Uterus (tissue), 4 donors: ENCODE measurements around the gene BCAN. TPM values are rescaled to one million over a fixed set of nuclear protein-coding genes. Genes with fewer than 3 reads are reported as not detected.
A peak's percentile ranks its signal among the peaks of the same experiment; 100 is the strongest.
"Not testable (repeated sequence)": the region's sequence is repeated elsewhere in the genome, so short reads cannot be mapped to it uniquely, and the experiment has no call there.

Source experiments
- DNase-seq, 2 donors: peaks; one replicate each; pipeline ENCODE4 v3.0.0-alpha.2; 2019 to 2020
- H3K27ac ChIP-seq, 2 donors: fragments of 200-600 bp; sonication (generic); 1 replicate in 1 of 2; 2 replicates in 1 of 2; pipeline ENCODE4 v1.5.1; 2016 to 2018
- H3K27me3 ChIP-seq, 2 donors: fragments of 200-600 bp; sonication (generic); one replicate each; pipeline ENCODE4 v1.5.1; 2018 to 2019; ENCODE audit warnings: control low read depth in 1 of 2
- H3K36me3 ChIP-seq, 2 donors: fragments of 200-600 bp; sonication (generic); one replicate each; pipeline ENCODE4 v1.5.1; 2019; ENCODE audit warnings: control low read depth in 1 of 2
- H3K4me1 ChIP-seq, 2 donors: fragments of 200-600 bp; sonication (generic); one replicate each; pipeline ENCODE4 v1.5.1; 2018 to 2019; ENCODE audit warnings: control low read depth in 1 of 2
- H3K4me3 ChIP-seq, 2 donors: fragments of 200-600 bp; sonication (generic); 1 replicate in 1 of 2; 2 replicates in 1 of 2; pipeline ENCODE4 v1.5.1; 2018 to 2019; ENCODE audit warnings: mild to moderate bottlenecking in 1 of 2
- H3K9me3 ChIP-seq, 2 donors: fragments of 200-600 bp; sonication (generic); one replicate each; pipeline ENCODE4 v1.5.1; 2019; ENCODE audit warnings: control low read depth in 1 of 2
- POLR2A ChIP-seq, 2 donors: fragments of 450-650 bp; IDR thresholded peaks; one replicate each; pipeline ENCODE4 v1.6.1; 2016; ENCODE audit warnings: antibody characterized with exemption in 2 of 2, mild to moderate bottlenecking in 1 of 2, moderate library complexity in 1 of 2
- intact Hi-C: fragments of 100-400 bp; cut with DNase I; formaldehyde crosslinking; loops from one replicate; pipeline ENCODE4 v1.15.1; 2023; ENCODE audit warnings: low total_unique reads
- total RNA-seq, 4 donors: library from RNA; depleted of rRNA in 3 of 4; stranded (reverse); fragments of >200 nt in 3 of 4; gene quantifications; one replicate each; pipeline versions ENCODE4 v1.1.0 to v1.2.4, GENCODE V29; 2014 to 2023
- TF ChIP-seq, protein P1 (sequence below), 4 experiments: fragments of 200-600 bp in 2 of 4; fragments of 450-650 bp in 2 of 4; sonication (generic) in 2 of 4; IDR thresholded peaks; one replicate each; pipeline ENCODE4 v1.5.1; 2016 to 2019; ENCODE audit warnings: antibody characterized with exemption in 4 of 4, mild to moderate bottlenecking in 2 of 4, moderate library complexity in 1 of 4
- donor health status: DM: yes; HTN: yes; CAD: no.

BCAN gene
- total RNA-seq, 4 donors from 2014 or later: 2.3 to 3.0 (median 2.8) TPM; not detected in 1

DNA sequence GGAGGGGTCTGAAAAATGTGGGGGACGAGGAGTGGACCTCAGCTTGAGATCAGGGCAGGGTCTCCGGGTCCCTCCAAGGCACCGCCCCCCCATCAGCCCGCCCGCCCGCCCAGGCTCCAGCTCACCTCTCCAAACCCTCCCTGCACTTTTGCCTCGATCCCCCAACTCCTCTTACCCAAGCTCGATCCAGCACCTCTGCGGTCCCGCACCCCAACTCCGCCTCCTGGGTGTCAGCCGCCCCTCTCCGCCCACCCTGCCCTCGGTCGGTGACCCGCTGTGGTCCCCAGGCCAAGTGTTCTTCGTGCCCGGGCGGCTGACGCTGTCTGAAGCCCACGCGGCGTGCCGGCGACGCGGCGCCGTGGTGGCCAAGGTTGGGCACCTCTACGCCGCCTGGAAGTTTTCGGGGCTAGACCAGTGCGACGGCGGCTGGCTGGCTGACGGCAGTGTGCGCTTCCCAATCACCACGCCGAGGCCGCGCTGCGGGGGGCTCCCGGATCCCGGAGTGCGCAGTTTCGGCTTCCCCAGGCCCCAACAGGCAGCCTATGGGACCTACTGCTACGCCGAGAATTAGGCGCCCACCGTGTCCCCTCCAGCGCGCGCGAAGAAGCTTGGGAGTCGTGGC, 17.0 kb upstream of the BCAN start:
- no peaks in the 10 kb centered on the region for H3K9me3 ChIP-seq
- no peak for TF ChIP-seq POLR2A (IDR thresholded peaks at IDR 0.05)
- TF ChIP-seq, protein P1, sequence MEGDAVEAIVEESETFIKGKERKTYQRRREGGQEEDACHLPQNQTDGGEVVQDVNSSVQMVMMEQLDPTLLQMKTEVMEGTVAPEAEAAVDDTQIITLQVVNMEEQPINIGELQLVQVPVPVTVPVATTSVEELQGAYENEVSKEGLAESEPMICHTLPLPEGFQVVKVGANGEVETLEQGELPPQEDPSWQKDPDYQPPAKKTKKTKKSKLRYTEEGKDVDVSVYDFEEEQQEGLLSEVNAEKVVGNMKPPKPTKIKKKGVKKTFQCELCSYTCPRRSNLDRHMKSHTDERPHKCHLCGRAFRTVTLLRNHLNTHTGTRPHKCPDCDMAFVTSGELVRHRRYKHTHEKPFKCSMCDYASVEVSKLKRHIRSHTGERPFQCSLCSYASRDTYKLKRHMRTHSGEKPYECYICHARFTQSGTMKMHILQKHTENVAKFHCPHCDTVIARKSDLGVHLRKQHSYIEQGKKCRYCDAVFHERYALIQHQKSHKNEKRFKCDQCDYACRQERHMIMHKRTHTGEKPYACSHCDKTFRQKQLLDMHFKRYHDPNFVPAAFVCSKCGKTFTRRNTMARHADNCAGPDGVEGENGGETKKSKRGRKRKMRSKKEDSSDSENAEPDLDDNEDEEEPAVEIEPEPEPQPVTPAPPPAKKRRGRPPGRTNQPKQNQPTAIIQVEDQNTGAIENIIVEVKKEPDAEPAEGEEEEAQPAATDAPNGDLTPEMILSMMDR (IDR thresholded peaks at IDR 0.05): no peak
- intact Hi-C loops: no loop called here
- no peaks in the 10 kb centered on the region for H3K4me1 ChIP-seq
- no peak for DNase-seq
- H3K36me3 ChIP-seq: no peaks in the 10 kb centered on the region
- H3K27me3 ChIP-seq: peaks cover 0 to 17% of the 10 kb centered on the region in 2 donors
- H3K4me3 ChIP-seq: peak overlapping the region; percentile 33 to 38
- H3K27ac ChIP-seq: peak overlapping the region; percentile 60 to 66

GRCh38 chr1:156625436-156626078, 16.4 kb upstream of the BCAN start:
- peaks cover 0 to 21% of the 10 kb centered on the region in 2 donors for H3K27me3 ChIP-seq
- peak overlapping the region; percentile 60 to 66 for H3K27ac ChIP-seq
- H3K4me1 ChIP-seq: no peaks in the 10 kb centered on the region
- H3K36me3 ChIP-seq: no peaks in the 10 kb centered on the region
- H3K9me3 ChIP-seq: no peaks in the 10 kb centered on the region
- peak; percentile 61 to 62 for DNase-seq
- H3K4me3 ChIP-seq: peak overlapping the region; percentile 33 to 38
- TF ChIP-seq POLR2A (IDR thresholded peaks at IDR 0.05): peak in 1 of 2 donors; percentile 23
- TF ChIP-seq, protein P1 (IDR thresholded peaks at IDR 0.05): peak; percentile 69 to 88 (median 78)
- intact Hi-C loops: no loop called here

DNA sequence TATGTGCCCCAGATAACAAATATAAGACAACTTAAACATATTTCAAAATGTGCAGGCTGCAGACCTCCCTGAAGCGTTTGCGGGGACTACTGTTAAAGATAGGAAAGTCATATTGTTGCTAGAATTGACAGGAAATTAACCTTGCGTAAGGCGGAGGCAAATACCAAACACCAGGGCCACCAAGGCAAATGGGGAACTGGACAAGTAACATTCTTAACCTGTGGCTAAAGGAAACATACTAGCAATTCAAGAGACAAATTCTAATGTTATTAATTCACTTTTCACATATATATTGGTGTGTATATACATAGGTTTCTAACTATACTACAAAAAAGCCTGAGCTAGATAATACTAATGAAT, 15.9 kb upstream of the BCAN start:
- peak in 1 of 2 donors; percentile 2 for TF ChIP-seq POLR2A (IDR thresholded peaks at IDR 0.05)
- TF ChIP-seq, protein P1 (IDR thresholded peaks at IDR 0.05): no peak
- H3K27ac ChIP-seq: no peak overlapping the region
- peaks cover 0 to 23% of the 10 kb centered on the region in 2 donors for H3K27me3 ChIP-seq
- no peaks in the 10 kb centered on the region for H3K9me3 ChIP-seq
- no peaks in the 10 kb centered on the region for H3K4me1 ChIP-seq
- no peak for DNase-seq
- no peak overlapping the region for H3K4me3 ChIP-seq
- no peaks in the 10 kb centered on the region for H3K36me3 ChIP-seq
- intact Hi-C loops: no loop called here

DNA sequence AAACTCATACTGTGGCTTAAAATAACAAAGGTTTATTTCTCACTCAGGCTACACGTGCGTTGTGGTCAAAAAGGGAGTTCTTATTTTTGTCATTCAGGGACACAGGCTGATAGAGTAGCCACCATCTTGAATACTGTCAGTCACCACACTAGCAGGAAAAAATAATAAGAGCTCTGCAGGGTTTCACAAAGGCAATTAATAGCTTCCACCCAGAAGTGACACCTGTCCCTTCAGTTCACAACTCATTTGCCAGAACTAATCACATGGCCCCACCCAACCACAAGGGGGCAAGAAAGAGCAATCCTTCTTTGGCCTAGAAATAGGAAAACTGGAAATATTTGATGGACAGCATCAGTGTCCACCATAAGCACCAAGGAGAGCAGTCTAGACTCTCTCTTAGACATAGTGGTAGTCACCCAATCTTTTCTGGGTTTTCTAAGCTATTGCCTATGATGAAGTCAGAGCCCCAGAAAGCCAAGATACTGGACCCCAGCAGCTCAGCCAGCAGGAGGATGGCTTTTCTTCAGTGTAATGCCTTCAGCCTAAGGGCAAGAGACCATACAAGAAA, 14.5 kb upstream of the BCAN start:
- TF ChIP-seq, protein P1 (IDR thresholded peaks at IDR 0.05): peak; percentile 32 to 62 (median 54)
- TF ChIP-seq POLR2A (IDR thresholded peaks at IDR 0.05): no peak
- intact Hi-C loops: no loop called here
- H3K4me3 ChIP-seq: no peak overlapping the region
- H3K27ac ChIP-seq: no peak overlapping the region
- no peaks in the 10 kb centered on the region for H3K36me3 ChIP-seq
- H3K4me1 ChIP-seq: no peaks in the 10 kb centered on the region
- no peaks in the 10 kb centered on the region for H3K9me3 ChIP-seq
- peaks cover 0 to 23% of the 10 kb centered on the region in 2 donors for H3K27me3 ChIP-seq
- no peak for DNase-seq

GRCh38 chr1:156629823-156630449, 12.0 kb upstream of the BCAN start:
- no peak for DNase-seq
- no peak for TF ChIP-seq POLR2A (IDR thresholded peaks at IDR 0.05)
- TF ChIP-seq, protein P1 (IDR thresholded peaks at IDR 0.05): no peak
- H3K27ac ChIP-seq: no peak overlapping the region
- no peaks in the 10 kb centered on the region for H3K36me3 ChIP-seq
- intact Hi-C loops: no loop called here
- peaks cover 0 to 13% of the 10 kb centered on the region in 2 donors for H3K27me3 ChIP-seq
- no peak overlapping the region for H3K4me3 ChIP-seq
- H3K4me1 ChIP-seq: no peaks in the 10 kb centered on the region
- no peaks in the 10 kb centered on the region for H3K9me3 ChIP-seq

GRCh38 chr1:156631152-156631551, 10.8 kb upstream of the BCAN start:
- H3K4me1 ChIP-seq, H3K27ac ChIP-seq, H3K4me3 ChIP-seq, H3K27me3 ChIP-seq, H3K9me3 ChIP-seq, H3K36me3 ChIP-seq, intact Hi-C loops, DNase-seq: not testable (repeated sequence)
